GM12878 (cell line): ENCODE measurements around the gene IPPK. TPM values are rescaled to one million over a fixed set of nuclear protein-coding genes. Genes with fewer than 3 reads are reported as not detected.

Source experiments
- ATAC-seq: fragments of 200-7000 bp; cut with Tn5 transposase; 3 replicates; pipeline ENCODE4 v1.9.1; 2020; ENCODE audit warnings: mild to moderate bottlenecking, moderate library complexity
- BruUV-seq: library from RNA; stranded (reverse); fragments of 400-500 nt; replicated peaks from 2 replicates; lab custom pipeline; 2021; lab: Mats Ljungman, UMichigan
- CTCF ChIA-PET: fragments of 300-600 bp; sonication (Branson Sonifier 250); formaldehyde crosslinking; extraction: SDS; loops from one replicate; lab custom pipeline; 2021; ENCODE audit warnings: inconsistent platforms; lab: Yijun Ruan, JAX
- POLR2A ChIA-PET: fragments of 350-600 bp; formaldehyde crosslinking; extraction: SDS; loops from one replicate; lab custom pipeline; 2021; ENCODE audit warnings: inconsistent platforms; lab: Charles Lee
- RAD21 ChIA-PET: fragments of 300-600 bp; sonication (Branson Sonifier 250); formaldehyde crosslinking; loops from one replicate; lab custom pipeline; 2023; ENCODE audit warnings: antibody characterized with exemption; ENCODE audit not compliant: unreplicated experiment; lab: Charles Lee
- SMC1A ChIA-PET: fragments of 300-600 bp; sonication (Branson Sonifier 250); formaldehyde crosslinking; loops from one replicate; lab custom pipeline; 2023; ENCODE audit not compliant: unreplicated experiment, uncharacterized antibody; lab: Charles Lee
- DNase-seq: peaks from one replicate; pipeline ENCODE4 v3.0.0-alpha.2; 2011; ENCODE audit warnings: low read depth, low spot score
- FAIRE-seq: peaks from 3 replicates; lab custom pipeline; 2011; peaks lifted over from hg19 to GRCh38; lab: Jason Lieb, UNC
- H2AFZ ChIP-seq: 2 replicates; pipeline ENCODE4 v1.6.0; 2011; ENCODE audit warnings: low read depth, low read length, control low read depth; ENCODE audit not compliant: control insufficient read depth
- H3K27ac ChIP-seq: 2 replicates; pipeline ENCODE4 v1.5.1; 2011; ENCODE audit warnings: control low read depth; ENCODE audit not compliant: control insufficient read depth, insufficient read depth
- H3K27me3 ChIP-seq, 2 experiments: replicated peaks in 1 of 2; 2 replicates each; pipeline versions ENCODE4 v1.6.0 to v1.6.1; 2011; ENCODE audit warnings: low read length in 1 of 2; ENCODE audit not compliant: control insufficient read depth in 2 of 2, insufficient read depth in 2 of 2
- H3K36me3 ChIP-seq, 2 experiments: 2 replicates each; pipeline ENCODE4 v1.5.1; 2011; ENCODE audit warnings: low read length in 1 of 2; ENCODE audit not compliant: control insufficient read depth in 2 of 2, insufficient read depth in 2 of 2
- H3K4me1 ChIP-seq: 2 replicates; pipeline ENCODE4 v1.6.1; 2011; ENCODE audit warnings: mild to moderate bottlenecking, low read length, moderate library complexity, mixed read lengths; ENCODE audit not compliant: control insufficient read depth, insufficient read depth
- H3K4me2 ChIP-seq: 2 replicates; pipeline ENCODE4 v1.6.0; 2011; ENCODE audit warnings: control low read depth; ENCODE audit not compliant: control insufficient read depth, insufficient read depth
- H3K4me3 ChIP-seq: fragments of 200-600 bp; sonication (generic); 2 replicates; pipeline ENCODE4 v1.5.1; 2016
- H3K79me2 ChIP-seq: 2 replicates; pipeline ENCODE4 v1.6.0; 2011; ENCODE audit warnings: low read length; ENCODE audit not compliant: control insufficient read depth, insufficient read depth
- H3K9ac ChIP-seq: 2 replicates; pipeline ENCODE4 v1.8.0; 2011; ENCODE audit warnings: low read length, control low read depth, mixed read lengths; ENCODE audit not compliant: control insufficient read depth, insufficient read depth
- H3K9me3 ChIP-seq: replicated peaks from 3 replicates; pipeline ENCODE4 v1.5.1; 2011; ENCODE audit warnings: mild to moderate bottlenecking, low read length; ENCODE audit not compliant: control insufficient read depth, insufficient read depth
- H4K20me1 ChIP-seq: 2 replicates; pipeline ENCODE4 v1.6.0; 2011; ENCODE audit not compliant: control insufficient read depth, insufficient read depth
- BACH1 ChIP-seq: fragments of 450-650 bp; IDR thresholded peaks from 2 replicates; pipeline ENCODE4 v1.6.1; 2017; ENCODE audit warnings: mild to moderate bottlenecking, borderline replicate concordance
- ESRRA ChIP-seq: IDR thresholded peaks from 2 replicates; pipeline ENCODE4 v1.6.1; 2012; ENCODE audit warnings: mild to moderate bottlenecking, low read length, improper control_type of control experiment
- FOXK2 ChIP-seq: fragments of 450-650 bp; IDR thresholded peaks from 2 replicates; pipeline ENCODE4 v1.6.1; 2017; ENCODE audit warnings: mild to moderate bottlenecking, moderate library complexity
- MEF2B ChIP-seq: fragments of 450-650 bp; IDR thresholded peaks from 2 replicates; pipeline ENCODE4 v1.6.1; 2018; ENCODE audit warnings: mild to moderate bottlenecking, moderate library complexity; ENCODE audit not compliant: partially characterized antibody, poor library complexity, severe bottlenecking
- MLLT1 ChIP-seq: fragments of 450-650 bp; IDR thresholded peaks from 2 replicates; pipeline ENCODE4 v1.6.1; 2016; ENCODE audit warnings: mild to moderate bottlenecking
- NBN ChIP-seq: fragments of 450-650 bp; IDR thresholded peaks from 2 replicates; pipeline ENCODE4 v1.6.1; 2016
- NFXL1 ChIP-seq: fragments of 450-650 bp; IDR thresholded peaks from 2 replicates; pipeline ENCODE4 v1.6.1; 2017; ENCODE audit warnings: antibody characterized with exemption, mild to moderate bottlenecking, borderline replicate concordance
- POLR2AphosphoS2 ChIP-seq: IDR thresholded peaks from 2 replicates; pipeline ENCODE4 v1.6.1; 2011; ENCODE audit warnings: low read depth, mild to moderate bottlenecking, low read length, improper control_type of control experiment, moderate library complexity
- RELA ChIP-seq: fragments of 450-650 bp; IDR thresholded peaks from 2 replicates; pipeline ENCODE4 v1.8.0; 2014; ENCODE audit warnings: borderline replicate concordance; ENCODE audit not compliant: partially characterized antibody
- SUZ12 ChIP-seq: fragments of 200-600 bp; sonication (generic); IDR thresholded peaks from one replicate; pipeline ENCODE4 v1.6.1; 2018; ENCODE audit warnings: antibody characterized with exemption, mild to moderate bottlenecking; ENCODE audit not compliant: unreplicated experiment
- USF1 ChIP-seq: IDR thresholded peaks from 2 replicates; pipeline ENCODE4 v1.6.1; 2011; ENCODE audit warnings: borderline replicate concordance, low read depth, mild to moderate bottlenecking, moderate library complexity, mixed read lengths, low read length; ENCODE audit not compliant: insufficient read depth; ENCODE audit errors: extremely low read length
- WGBS: methylation state at CpG from one replicate; pipeline ENCODE4 v1.1.6; 2016; ENCODE audit warnings: low lambda C conversion rate; ENCODE audit not compliant: insufficient replicate concordance, insufficient coverage; ENCODE audit errors: missing lambda C conversion rate; 5-methylcytosine and 5-hydroxymethylcytosine counted together
- in situ Hi-C: fragments of 300-500 bp; cut with MboI; formaldehyde crosslinking; loops from 9 replicates; pipeline ENCODE4 v1.14.3; 2018; ENCODE audit warnings: mixed read lengths
- intact Hi-C: fragments of 100-400 bp; cut with micrococcal nuclease; formaldehyde crosslinking; loops from one replicate; pipeline ENCODE4 v1.14.2; 2022; ENCODE audit not compliant: unreplicated experiment
- polyA plus RNA-seq, 11 experiments: library from polyadenylated mRNA; depleted of rRNA in 4 of 11; unstranded in 6 of 11; stranded (reverse) in 5 of 11; fragments of >200 nt; fragmentation: Nextera tagmentation in 4 of 11; fragmentation: Illumina TruSeq in 1 of 11; extraction: Ambion mirVana in 4 of 11; extraction: Trizol in 1 of 11; gene quantifications; 1 replicate in 1 of 11; 2 replicates in 10 of 11; pipeline versions ENCODE4 v1.2.1 to v1.2.3, GENCODE V29; 2011 to 2016; ENCODE audit warnings: inconsistent platforms in 2 of 11, missing spikeins in 2 of 11, low read depth in 1 of 11
- total RNA-seq, 4 experiments: library from RNA; depleted of rRNA in 3 of 4; stranded (reverse); fragments of >200 nt in 3 of 4; fragmentation: Illumina TruSeq in 1 of 4; extraction: Trizol in 1 of 4; gene quantifications; 2 replicates each; pipeline versions ENCODE4 v1.2.1 to v1.2.3, GENCODE V29; 2013 to 2021
- TF ChIP-seq, protein P1 (sequence below): fragments of 450-650 bp; IDR thresholded peaks from 2 replicates; pipeline ENCODE4 v1.6.1; 2017; ENCODE audit warnings: antibody characterized with exemption, mild to moderate bottlenecking, moderate library complexity
- TF ChIP-seq, protein P2 (sequence below): IDR thresholded peaks from 2 replicates; pipeline ENCODE4 v1.6.1; 2011; ENCODE audit warnings: borderline replicate concordance, low read depth, mild to moderate bottlenecking, moderate library complexity, low read length; ENCODE audit not compliant: insufficient read depth, poor library complexity, severe bottlenecking
- TF ChIP-seq, protein P3 (sequence below): fragments of 450-650 bp; IDR thresholded peaks from 2 replicates; pipeline ENCODE4 v1.6.1; 2018; ENCODE audit warnings: borderline replicate concordance, mild to moderate bottlenecking; ENCODE audit not compliant: partially characterized antibody

IPPK gene
- total and polyA plus RNA-seq, 10 of the 15 experiments (the other 5 are each of a cell fraction or from before 2014, with no cell fraction given): 2.1 to 22.1 (median 11.4) TPM

GRCh38 chr9:92608909-92609445, 61.0 kb downstream of the IPPK start:
- no peaks in the 10 kb centered on the region for H4K20me1 ChIP-seq
- CTCF ChIA-PET: interaction anchor here (1.4 kb wide), 2 partner anchors 12 to 182 kb away, joined by 3 to 4 read pairs; no protein-coding TSS in a partner anchor
- H3K27me3 ChIP-seq: no peaks in the 10 kb centered on the region
- ATAC-seq (no peak), FAIRE-seq (no peak), DNase-seq (no peak)
- no peak overlapping the region for H3K27ac ChIP-seq
- RAD21 ChIA-PET: interaction anchor here (0.6 kb wide), 1 partner anchor 15 kb away, joined by 3 read pairs; no protein-coding TSS in a partner anchor
- no peak overlapping the region for H3K9ac ChIP-seq
- no peaks in the 10 kb centered on the region; the same call in none of the 3 replicates for H3K9me3 ChIP-seq
- H3K79me2 ChIP-seq: no peaks in the 10 kb centered on the region
- H3K4me1 ChIP-seq: no peaks in the 10 kb centered on the region; the same call in 1 of the 2 replicates
- in situ Hi-C loops (no loop called here), intact Hi-C loops (no loop called here)
- WGBS: 93% methylated on average over 11 of the region's 11 CpGs
- POLR2A ChIA-PET: no interaction called here
- no TSS peak for BruUV-seq
- H3K4me3 ChIP-seq: no peak overlapping the region
- peaks cover 0 to 8% of the 10 kb centered on the region in 2 experiments; a peak in 3 of 4 replicates for H3K36me3 ChIP-seq
- SMC1A ChIA-PET: no interaction called here
- H3K4me2 ChIP-seq: no peak overlapping the region
- H2AFZ ChIP-seq: no peak overlapping the region
- TF ChIP-seq, protein P1, sequence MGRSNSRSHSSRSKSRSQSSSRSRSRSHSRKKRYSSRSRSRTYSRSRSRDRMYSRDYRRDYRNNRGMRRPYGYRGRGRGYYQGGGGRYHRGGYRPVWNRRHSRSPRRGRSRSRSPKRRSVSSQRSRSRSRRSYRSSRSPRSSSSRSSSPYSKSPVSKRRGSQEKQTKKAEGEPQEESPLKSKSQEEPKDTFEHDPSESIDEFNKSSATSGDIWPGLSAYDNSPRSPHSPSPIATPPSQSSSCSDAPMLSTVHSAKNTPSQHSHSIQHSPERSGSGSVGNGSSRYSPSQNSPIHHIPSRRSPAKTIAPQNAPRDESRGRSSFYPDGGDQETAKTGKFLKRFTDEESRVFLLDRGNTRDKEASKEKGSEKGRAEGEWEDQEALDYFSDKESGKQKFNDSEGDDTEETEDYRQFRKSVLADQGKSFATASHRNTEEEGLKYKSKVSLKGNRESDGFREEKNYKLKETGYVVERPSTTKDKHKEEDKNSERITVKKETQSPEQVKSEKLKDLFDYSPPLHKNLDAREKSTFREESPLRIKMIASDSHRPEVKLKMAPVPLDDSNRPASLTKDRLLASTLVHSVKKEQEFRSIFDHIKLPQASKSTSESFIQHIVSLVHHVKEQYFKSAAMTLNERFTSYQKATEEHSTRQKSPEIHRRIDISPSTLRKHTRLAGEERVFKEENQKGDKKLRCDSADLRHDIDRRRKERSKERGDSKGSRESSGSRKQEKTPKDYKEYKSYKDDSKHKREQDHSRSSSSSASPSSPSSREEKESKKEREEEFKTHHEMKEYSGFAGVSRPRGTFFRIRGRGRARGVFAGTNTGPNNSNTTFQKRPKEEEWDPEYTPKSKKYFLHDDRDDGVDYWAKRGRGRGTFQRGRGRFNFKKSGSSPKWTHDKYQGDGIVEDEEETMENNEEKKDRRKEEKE: no peak
- TF ChIP-seq POLR2AphosphoS2 (no peak), BACH1 (no peak), ESRRA (no peak), SUZ12 (no peak), MEF2B (no peak), MLLT1 (no peak), FOXK2 (no peak), NBN (no peak), USF1 (no peak), RELA (no peak), NFXL1 (no peak)
- TF ChIP-seq, protein P2, sequence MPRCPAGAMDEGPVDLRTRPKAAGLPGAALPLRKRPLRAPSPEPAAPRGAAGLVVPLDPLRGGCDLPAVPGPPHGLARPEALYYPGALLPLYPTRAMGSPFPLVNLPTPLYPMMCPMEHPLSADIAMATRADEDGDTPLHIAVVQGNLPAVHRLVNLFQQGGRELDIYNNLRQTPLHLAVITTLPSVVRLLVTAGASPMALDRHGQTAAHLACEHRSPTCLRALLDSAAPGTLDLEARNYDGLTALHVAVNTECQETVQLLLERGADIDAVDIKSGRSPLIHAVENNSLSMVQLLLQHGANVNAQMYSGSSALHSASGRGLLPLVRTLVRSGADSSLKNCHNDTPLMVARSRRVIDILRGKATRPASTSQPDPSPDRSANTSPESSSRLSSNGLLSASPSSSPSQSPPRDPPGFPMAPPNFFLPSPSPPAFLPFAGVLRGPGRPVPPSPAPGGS: no peak
- TF ChIP-seq, protein P3, sequence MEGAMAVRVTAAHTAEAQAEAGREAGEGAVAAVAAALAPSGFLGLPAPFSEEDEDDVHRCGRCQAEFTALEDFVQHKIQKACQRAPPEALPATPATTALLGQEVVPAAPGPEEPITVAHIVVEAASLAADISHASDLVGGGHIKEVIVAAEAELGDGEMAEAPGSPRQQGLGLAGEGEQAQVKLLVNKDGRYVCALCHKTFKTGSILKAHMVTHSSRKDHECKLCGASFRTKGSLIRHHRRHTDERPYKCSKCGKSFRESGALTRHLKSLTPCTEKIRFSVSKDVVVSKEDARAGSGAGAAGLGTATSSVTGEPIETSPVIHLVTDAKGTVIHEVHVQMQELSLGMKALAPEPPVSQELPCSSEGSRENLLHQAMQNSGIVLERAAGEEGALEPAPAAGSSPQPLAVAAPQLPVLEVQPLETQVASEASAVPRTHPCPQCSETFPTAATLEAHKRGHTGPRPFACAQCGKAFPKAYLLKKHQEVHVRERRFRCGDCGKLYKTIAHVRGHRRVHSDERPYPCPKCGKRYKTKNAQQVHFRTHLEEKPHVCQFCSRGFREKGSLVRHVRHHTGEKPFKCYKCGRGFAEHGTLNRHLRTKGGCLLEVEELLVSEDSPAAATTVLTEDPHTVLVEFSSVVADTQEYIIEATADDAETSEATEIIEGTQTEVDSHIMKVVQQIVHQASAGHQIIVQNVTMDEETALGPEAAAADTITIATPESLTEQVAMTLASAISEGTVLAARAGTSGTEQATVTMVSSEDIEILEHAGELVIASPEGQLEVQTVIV: no peak
